ENCODE data around the gene CD22. TPM values are rescaled to one million over a fixed set of nuclear protein-coding genes. Genes with fewer than 3 reads are reported as not detected.
"Not testable (repeated sequence)": the region's sequence is repeated elsewhere in the genome, so short reads cannot be mapped to it uniquely, and the experiment has no call there.

The CD22 gene
- total RNA-seq, 1 experiment from 2014 or later, result not detected

DNA sequence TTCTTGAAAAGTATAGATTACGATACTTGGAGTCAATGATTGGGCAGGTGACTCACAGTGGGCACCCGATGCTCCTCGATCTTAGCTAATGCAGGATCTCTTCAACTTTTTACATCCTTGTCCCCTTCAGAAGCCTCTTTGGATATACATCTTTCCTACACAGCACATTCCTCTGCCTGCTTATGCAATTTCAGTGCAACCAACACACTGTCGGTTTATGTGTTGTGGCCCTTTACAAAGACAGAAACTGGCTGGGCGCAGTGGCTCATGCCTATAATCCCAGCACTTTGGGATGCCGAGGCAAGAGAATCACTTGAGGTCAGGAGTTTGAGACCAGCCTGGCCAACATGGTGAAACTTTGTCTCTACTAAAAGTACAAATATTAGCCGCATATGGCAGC is 44.5 kb downstream of the CD22 start:
- peaks cover 10 to 11% of the 10 kb centered on the region in 2 experiments for H3K9me3 Mint-ChIP-seq
- Histone ChIP-seq H3K79me1 (ENCODE audit: insufficient read depth, low read depth, low read length, poor library complexity, severe bottlenecking) (no peaks in the 10 kb centered on the region), H3K23me2 (ENCODE audit: insufficient read length, low read depth, low read length, poor library complexity, severe bottlenecking) (no peaks in the 10 kb centered on the region), H4K5ac (ENCODE audit: insufficient read length, low read depth, low read length) (no peak overlapping the region), H2BK5ac (ENCODE audit: insufficient read length, low read length) (no peak overlapping the region), H3K27ac (ENCODE audit: insufficient read length, low read depth, low read length) (no peak overlapping the region), H3K4ac (ENCODE audit: low read depth, low read length) (no peak overlapping the region), H4K91ac (ENCODE audit: insufficient read length, low read depth, low read length) (no peak overlapping the region), H3K23ac (ENCODE audit: insufficient read length, low read depth, low read length) (no peak overlapping the region), H3T11ph (ENCODE audit: low read length) (no peak overlapping the region), H3K56ac (ENCODE audit: insufficient read length, low read depth, low read length) (no peak overlapping the region), H3K14ac (ENCODE audit: insufficient read depth, low read length) (no peak overlapping the region), H3K27me3 (ENCODE audit: insufficient read depth, low read length) (no peaks in the 10 kb centered on the region), H2BK12ac (ENCODE audit: insufficient read length, low read depth, low read length) (no peak overlapping the region), H3K9me3 (ENCODE audit: control insufficient read depth, low read depth, low read length) (no peaks in the 10 kb centered on the region), H2BK15ac (ENCODE audit: low read depth, low read length) (no peak overlapping the region), H3K4me2 (ENCODE audit: insufficient read depth, insufficient read length, low read length) (no peak overlapping the region), H3K9ac (ENCODE audit: extremely low read depth, insufficient read length, low read length) (no peak overlapping the region), H2AK5ac (ENCODE audit: insufficient read length, low read length) (no peak overlapping the region), H2BK120ac (ENCODE audit: low read depth, low read length, poor library complexity, severe bottlenecking) (no peak overlapping the region), H3K4me1 (ENCODE audit: insufficient read depth, low read length) (0 out of 2 replicates have a peak, but pooled peaks cover 2% of the 10 kb centered on the region), H3K18ac (ENCODE audit: insufficient read length, low read depth, low read length) (no peak overlapping the region), H4K20me1 (ENCODE audit: control insufficient read depth, insufficient read depth, insufficient read length) (no peaks in the 10 kb centered on the region), H3K79me2 (ENCODE audit: insufficient read depth, low read length) (no peaks in the 10 kb centered on the region), H2AFZ (ENCODE audit: low read length) (no peak overlapping the region), H4K8ac (replicated peaks; ENCODE audit: insufficient read length, low read depth, low read length) (no peak overlapping the region), H2BK20ac (ENCODE audit: low read depth, low read length, poor library complexity, severe bottlenecking) (no peak overlapping the region)
- no peak for DNase-seq
- H3K27me3 Mint-ChIP-seq (ENCODE audit: low read depth), result peaks cover 24% of the 10 kb centered on the region
- TF ChIP-seq, protein P1, sequence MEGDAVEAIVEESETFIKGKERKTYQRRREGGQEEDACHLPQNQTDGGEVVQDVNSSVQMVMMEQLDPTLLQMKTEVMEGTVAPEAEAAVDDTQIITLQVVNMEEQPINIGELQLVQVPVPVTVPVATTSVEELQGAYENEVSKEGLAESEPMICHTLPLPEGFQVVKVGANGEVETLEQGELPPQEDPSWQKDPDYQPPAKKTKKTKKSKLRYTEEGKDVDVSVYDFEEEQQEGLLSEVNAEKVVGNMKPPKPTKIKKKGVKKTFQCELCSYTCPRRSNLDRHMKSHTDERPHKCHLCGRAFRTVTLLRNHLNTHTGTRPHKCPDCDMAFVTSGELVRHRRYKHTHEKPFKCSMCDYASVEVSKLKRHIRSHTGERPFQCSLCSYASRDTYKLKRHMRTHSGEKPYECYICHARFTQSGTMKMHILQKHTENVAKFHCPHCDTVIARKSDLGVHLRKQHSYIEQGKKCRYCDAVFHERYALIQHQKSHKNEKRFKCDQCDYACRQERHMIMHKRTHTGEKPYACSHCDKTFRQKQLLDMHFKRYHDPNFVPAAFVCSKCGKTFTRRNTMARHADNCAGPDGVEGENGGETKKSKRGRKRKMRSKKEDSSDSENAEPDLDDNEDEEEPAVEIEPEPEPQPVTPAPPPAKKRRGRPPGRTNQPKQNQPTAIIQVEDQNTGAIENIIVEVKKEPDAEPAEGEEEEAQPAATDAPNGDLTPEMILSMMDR (conservative IDR thresholded peaks at IDR 0.05), result no peak
- no peak overlapping the region for H3K27ac Mint-ChIP-seq
- no peak overlapping the region for H3K4me3 Mint-ChIP-seq
- no CpG with 5 or more reads among the region's 7 CpGs for WGBS (ENCODE audit: extremely low coverage, insufficient read length, low lambda C conversion rate)
- H3K36me3 Mint-ChIP-seq (ENCODE audit: insufficient read depth in 1 of 3, low read depth in 3 of 3), result no peaks in the 10 kb centered on the region; a peak in 1 of 7 replicates
- H3K4me1 Mint-ChIP-seq, result peaks cover 17 to 19% of the 10 kb centered on the region in 2 experiments

DNA sequence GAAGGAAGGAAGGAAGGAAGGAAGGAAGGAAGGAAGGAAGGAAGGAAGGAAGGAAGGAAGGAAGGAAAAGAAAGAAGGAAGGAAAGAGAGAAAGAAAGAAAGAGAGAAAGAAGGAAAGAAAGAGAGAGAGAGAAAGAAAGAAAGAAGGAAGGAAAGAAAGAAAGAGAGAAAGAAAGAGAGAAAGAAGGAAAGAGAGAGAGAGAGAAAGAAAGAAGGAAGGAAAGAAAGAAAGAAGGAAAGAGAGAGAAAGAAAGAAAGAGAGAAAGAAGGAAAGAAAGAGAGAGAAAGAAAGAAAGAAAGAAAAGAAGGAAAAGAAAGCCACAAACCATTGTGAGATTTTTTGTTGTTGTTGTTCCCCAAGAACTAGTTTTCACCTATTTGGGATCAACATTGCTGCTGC is 45.0 kb downstream of the CD22 start:
- not testable (repeated sequence) for H4K91ac ChIP-seq (ENCODE audit: insufficient read length, low read depth, low read length); H2BK20ac ChIP-seq (ENCODE audit: low read depth, low read length, poor library complexity, severe bottlenecking); H2BK15ac ChIP-seq (ENCODE audit: low read depth, low read length); H3K4me1 ChIP-seq (ENCODE audit: insufficient read depth, low read length); H3K79me1 ChIP-seq (ENCODE audit: insufficient read depth, low read depth, low read length, poor library complexity, severe bottlenecking); DNase-seq; H2AFZ ChIP-seq (ENCODE audit: low read length); H3K23me2 ChIP-seq (ENCODE audit: insufficient read length, low read depth, low read length, poor library complexity, severe bottlenecking); H3K79me2 ChIP-seq (ENCODE audit: insufficient read depth, low read length); H2BK12ac ChIP-seq (ENCODE audit: insufficient read length, low read depth, low read length); H4K8ac ChIP-seq (replicated peaks; ENCODE audit: insufficient read length, low read depth, low read length); H2AK5ac ChIP-seq (ENCODE audit: insufficient read length, low read length); H3K56ac ChIP-seq (ENCODE audit: insufficient read length, low read depth, low read length); H3K4ac ChIP-seq (ENCODE audit: low read depth, low read length); H3T11ph ChIP-seq (ENCODE audit: low read length); H3K4me2 ChIP-seq (ENCODE audit: insufficient read depth, insufficient read length, low read length); H3K27ac Mint-ChIP-seq; H4K5ac ChIP-seq (ENCODE audit: insufficient read length, low read depth, low read length); H3K36me3 Mint-ChIP-seq (ENCODE audit: insufficient read depth in 1 of 3, low read depth in 3 of 3); H3K27me3 ChIP-seq (ENCODE audit: insufficient read depth, low read length); H3K9me3 ChIP-seq (ENCODE audit: control insufficient read depth, low read depth, low read length); H3K9ac ChIP-seq (ENCODE audit: extremely low read depth, insufficient read length, low read length); H3K27ac ChIP-seq (ENCODE audit: insufficient read length, low read depth, low read length); H3K23ac ChIP-seq (ENCODE audit: insufficient read length, low read depth, low read length); H2BK120ac ChIP-seq (ENCODE audit: low read depth, low read length, poor library complexity, severe bottlenecking); H4K20me1 ChIP-seq (ENCODE audit: control insufficient read depth, insufficient read depth, insufficient read length); H3K4me3 Mint-ChIP-seq; H2BK5ac ChIP-seq (ENCODE audit: insufficient read length, low read length); H3K18ac ChIP-seq (ENCODE audit: insufficient read length, low read depth, low read length); H3K14ac ChIP-seq (ENCODE audit: insufficient read depth, low read length)
- Mint-ChIP-seq H3K9me3 (peaks cover 13 to 15% of the 10 kb centered on the region in 2 experiments), H3K27me3 (ENCODE audit: low read depth) (peaks cover 22% of the 10 kb centered on the region), H3K4me1 (peaks cover 17 to 19% of the 10 kb centered on the region in 2 experiments)

Data from H9 (cell line).